NCI-H2107 (cell line): ENCODE measurements around the gene NRSN2.
"Not testable (repeated sequence)": the region's sequence is repeated elsewhere in the genome, so short reads cannot be mapped to it uniquely, and the experiment has no call there.

Source experiments
- DNase-seq: peaks from one replicate; lab custom pipeline; 2025; lab: John Stamatoyannopoulos, UW

Gene NRSN2

GRCh38 chr20:375265-375889 lies 28.5 kb downstream of the NRSN2 start:
- no peak for DNase-seq

- DNase-seq, result no peak
These were observed 29.2 kb downstream of the NRSN2 start for GRCh38 chr20:376089-376488.

- DNase-seq, result no peak
These were observed 29.8 kb downstream of the NRSN2 start for GRCh38 chr20:376750-377149.

GRCh38 chr20:377578-377977 lies 30.7 kb downstream of the NRSN2 start:
- not testable (repeated sequence) for DNase-seq

GRCh38 chr20:378961-379336 lies 32.0 kb downstream of the NRSN2 start:
- peak; percentile 7 for DNase-seq

GRCh38 chr20:380763-381580 lies 34.1 kb downstream of the NRSN2 start:
- DNase-seq, result no peak

GRCh38 chr20:381581-382290 lies 34.8 kb downstream of the NRSN2 start:
- no peak for DNase-seq

GRCh38 chr20:382291-383115 lies 35.6 kb downstream of the NRSN2 start:
- DNase-seq, result no peak

- DNase-seq, result no peak
These were observed 37.0 kb downstream of the NRSN2 start for GRCh38 chr20:383889-384288.

- DNase-seq, result no peak
These were observed 37.8 kb downstream of the NRSN2 start for GRCh38 chr20:384723-385122.

GRCh38 chr20:385448-385847 lies 38.5 kb downstream of the NRSN2 start:
- no peak for DNase-seq

GRCh38 chr20:386634-387033 lies 39.7 kb downstream of the NRSN2 start:
- not testable (repeated sequence) for DNase-seq

GRCh38 chr20:387520-387919 lies 40.6 kb downstream of the NRSN2 start:
- DNase-seq, result no peak

- DNase-seq, result no peak
These were observed 41.4 kb downstream of the NRSN2 start for GRCh38 chr20:388034-388994.

- DNase-seq, result no peak
These were observed 42.3 kb downstream of the NRSN2 start for GRCh38 chr20:389220-389619.

- no peak for DNase-seq
These were observed 44.3 kb downstream of the NRSN2 start for GRCh38 chr20:391041-391711.

GRCh38 chr20:393296-393695 lies 46.4 kb downstream of the NRSN2 start:
- DNase-seq, result not testable (repeated sequence)

- DNase-seq, result no peak
These were observed 49.3 kb downstream of the NRSN2 start for GRCh38 chr20:396252-396618.

- DNase-seq, result no peak
These were observed 49.9 kb downstream of the NRSN2 start for GRCh38 chr20:396619-397431.
